ENCODE measurements around the gene MTCL3.

The MTCL3 gene

DNA sequence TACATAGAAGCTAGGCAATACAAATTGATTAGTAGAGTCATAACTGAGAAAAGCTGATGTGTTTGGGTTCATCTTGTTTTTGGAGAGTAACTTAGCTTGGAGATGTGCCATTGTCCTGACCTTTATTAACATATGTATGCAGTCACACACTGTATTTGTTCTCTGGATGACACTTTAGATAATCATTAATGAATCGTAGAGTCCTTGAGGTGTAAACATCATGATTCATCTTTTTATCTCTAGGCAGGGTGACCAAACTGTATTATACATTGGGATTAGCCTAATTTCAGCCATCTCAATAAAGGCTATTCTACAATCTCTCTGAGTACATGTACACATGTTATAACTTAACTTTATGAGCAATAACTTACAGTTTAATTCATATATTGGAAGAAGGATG is 3.6 kb upstream of the MTCL3 start:
- intact Hi-C loops (cut with micrococcal nuclease) = no loop called here
- Mint-ChIP-seq H3K36me3 (ENCODE audit: low read depth) (no peaks in the 10 kb centered on the region), H3K4me1 (ENCODE audit: low read depth) (peaks cover 10% of the 10 kb centered on the region), H3K4me3 (no peak overlapping the region), H3K27me3 (peaks cover 48% of the 10 kb centered on the region), H3K9me3 (no peaks in the 10 kb centered on the region), H3K27ac (no peak overlapping the region)

GRCh38 chr6:127520066-127520465 is 931 bp upstream of the MTCL3 start:
- Mint-ChIP-seq H3K27me3 (peaks cover 68% of the 10 kb centered on the region), H3K4me1 (ENCODE audit: low read depth) (peaks cover 25% of the 10 kb centered on the region), H3K36me3 (ENCODE audit: low read depth) (no peaks in the 10 kb centered on the region), H3K9me3 (no peaks in the 10 kb centered on the region), H3K27ac (no peak overlapping the region), H3K4me3 (no peak overlapping the region)
- intact Hi-C loops (cut with micrococcal nuclease) = no loop called here

- Mint-ChIP-seq H3K4me3 (no peak overlapping the region), H3K4me1 (ENCODE audit: low read depth) (peaks cover 31% of the 10 kb centered on the region), H3K27ac (no peak overlapping the region), H3K36me3 (ENCODE audit: low read depth) (no peaks in the 10 kb centered on the region), H3K27me3 (peaks cover 72% of the 10 kb centered on the region), H3K9me3 (no peaks in the 10 kb centered on the region)
- intact Hi-C loops (cut with micrococcal nuclease) = no loop called here
Measured at GRCh38 chr6:127519469-127519785, 292 bp upstream of the MTCL3 start.

- no peak overlapping the region for H3K27ac Mint-ChIP-seq
- H3K9me3 Mint-ChIP-seq = no peaks in the 10 kb centered on the region
- H3K4me1 Mint-ChIP-seq (ENCODE audit: low read depth) = peaks cover 35% of the 10 kb centered on the region
- no peaks in the 10 kb centered on the region for H3K36me3 Mint-ChIP-seq (ENCODE audit: low read depth)
- intact Hi-C loops (cut with micrococcal nuclease) = no loop called here
- H3K4me3 Mint-ChIP-seq = no peak overlapping the region
- peaks cover 78% of the 10 kb centered on the region for H3K27me3 Mint-ChIP-seq
Measured at GRCh38 chr6:127518191-127518709, 885 bp downstream of the MTCL3 start.

DNA sequence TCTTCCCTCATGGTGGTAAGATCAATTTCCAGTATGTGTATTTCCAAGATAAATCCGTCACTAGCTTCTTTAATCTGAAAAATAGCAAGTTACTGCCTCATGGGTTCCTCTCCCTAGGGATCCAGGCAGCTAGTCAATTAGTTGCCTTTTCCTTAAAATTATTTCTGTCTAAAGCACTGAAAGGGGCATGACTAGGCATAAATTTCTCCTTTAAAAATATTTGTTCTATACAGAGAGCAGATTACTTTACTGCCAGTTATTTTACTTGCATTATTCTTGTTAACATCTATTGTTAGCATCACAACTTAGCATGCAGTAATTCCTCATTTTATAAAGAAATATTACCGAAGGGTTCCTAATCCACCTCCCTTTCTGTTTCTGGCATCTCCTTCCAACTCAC is 1.4 kb downstream of the MTCL3 start:
- intact Hi-C loops (cut with micrococcal nuclease) = no loop called here
- Mint-ChIP-seq H3K27me3 (peaks cover 78% of the 10 kb centered on the region), H3K27ac (no peak overlapping the region), H3K4me1 (ENCODE audit: low read depth) (peaks cover 35% of the 10 kb centered on the region), H3K4me3 (no peak overlapping the region), H3K9me3 (no peaks in the 10 kb centered on the region), H3K36me3 (ENCODE audit: low read depth) (no peaks in the 10 kb centered on the region)

DNA sequence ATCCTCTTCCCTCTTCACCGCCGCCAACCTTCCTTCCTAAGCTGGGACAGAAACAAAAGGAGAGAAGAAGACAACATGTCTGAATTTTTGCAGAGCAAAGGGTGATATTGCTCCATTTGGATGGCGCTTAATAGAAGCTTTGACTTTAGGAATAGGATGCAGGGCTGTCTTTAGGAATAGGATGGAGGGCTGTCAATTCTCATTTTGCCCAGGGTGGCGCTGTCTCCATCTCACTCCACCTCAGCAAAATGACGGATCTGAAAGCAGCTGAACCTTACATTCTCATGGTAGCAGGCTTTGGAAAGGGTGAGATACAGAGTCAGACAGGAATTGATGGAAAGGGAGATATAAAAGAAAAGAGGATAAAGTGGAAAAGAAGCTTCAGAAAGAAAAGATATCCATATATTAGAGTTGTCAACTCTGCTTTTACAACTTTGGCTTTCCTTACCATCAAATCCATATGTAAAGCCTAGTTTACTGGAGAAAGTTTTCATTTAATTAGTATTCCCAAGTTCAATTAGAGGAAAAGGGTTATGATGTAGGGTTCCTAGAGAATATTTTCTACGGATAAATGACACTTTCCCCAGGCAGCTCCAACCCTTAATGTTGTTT is 2.4 kb downstream of the MTCL3 start:
- Mint-ChIP-seq H3K9me3 (no peaks in the 10 kb centered on the region), H3K4me3 (peak overlapping the region; percentile 71), H3K4me1 (ENCODE audit: low read depth) (peaks cover 35% of the 10 kb centered on the region), H3K27me3 (peaks cover 78% of the 10 kb centered on the region), H3K36me3 (ENCODE audit: low read depth) (no peaks in the 10 kb centered on the region), H3K27ac (no peak overlapping the region)
- intact Hi-C loops (cut with micrococcal nuclease) = no loop called here

- peak overlapping the region; percentile 71 for H3K4me3 Mint-ChIP-seq
- H3K27me3 Mint-ChIP-seq = peaks cover 73% of the 10 kb centered on the region
- H3K36me3 Mint-ChIP-seq (ENCODE audit: low read depth) = no peaks in the 10 kb centered on the region
- intact Hi-C loops (cut with micrococcal nuclease) = no loop called here
- H3K4me1 Mint-ChIP-seq (ENCODE audit: low read depth) = peaks cover 35% of the 10 kb centered on the region
- H3K9me3 Mint-ChIP-seq = no peaks in the 10 kb centered on the region
- H3K27ac Mint-ChIP-seq = no peak overlapping the region
Measured at GRCh38 chr6:127515794-127516661, 3.1 kb downstream of the MTCL3 start.

DNA sequence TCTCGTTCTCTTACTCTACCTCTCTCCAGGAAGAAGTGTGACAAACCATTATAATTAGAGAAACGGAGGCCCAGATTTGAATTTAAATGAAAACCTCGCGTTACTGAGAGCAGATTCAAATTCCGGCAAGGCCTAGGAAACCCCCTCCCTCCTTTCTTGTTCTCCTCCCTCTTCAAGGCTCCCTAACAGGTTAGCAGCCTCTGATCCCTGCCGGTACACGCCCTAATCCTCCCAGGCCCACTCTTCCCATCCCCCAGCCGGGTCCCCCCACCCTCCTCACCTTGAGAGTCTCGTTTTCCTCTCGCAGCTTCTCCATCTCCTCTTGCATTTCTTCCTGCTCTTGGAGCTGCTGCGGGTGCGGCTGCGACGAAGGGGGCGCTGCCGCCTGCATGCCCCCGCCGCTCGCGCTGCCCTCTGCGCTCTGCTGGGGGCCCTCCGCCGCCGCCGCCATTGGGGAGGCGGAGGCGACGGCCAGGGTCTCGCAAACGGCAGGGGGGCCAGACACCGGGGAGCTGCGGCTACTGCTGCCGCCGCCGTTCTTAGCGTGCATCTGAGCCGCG is 3.8 kb downstream of the MTCL3 start:
- Mint-ChIP-seq H3K4me1 (ENCODE audit: low read depth) (peaks cover 35% of the 10 kb centered on the region), H3K4me3 (peak overlapping the region; percentile 71), H3K27me3 (peaks cover 76% of the 10 kb centered on the region), H3K27ac (no peak overlapping the region), H3K9me3 (no peaks in the 10 kb centered on the region), H3K36me3 (ENCODE audit: low read depth) (no peaks in the 10 kb centered on the region)
- intact Hi-C loops (cut with micrococcal nuclease) = no loop called here

- H3K9me3 Mint-ChIP-seq = no peaks in the 10 kb centered on the region
- H3K27ac Mint-ChIP-seq = no peak overlapping the region
- H3K36me3 Mint-ChIP-seq (ENCODE audit: low read depth) = no peaks in the 10 kb centered on the region
- peaks cover 35% of the 10 kb centered on the region for H3K4me1 Mint-ChIP-seq (ENCODE audit: low read depth)
- H3K27me3 Mint-ChIP-seq = peaks cover 72% of the 10 kb centered on the region
- H3K4me3 Mint-ChIP-seq = peak overlapping the region; percentile 71
- intact Hi-C loops (cut with micrococcal nuclease) = no loop called here
Measured at GRCh38 chr6:127514773-127515227, 4.3 kb downstream of the MTCL3 start.

GRCh38 chr6:127514179-127514772 is 4.9 kb downstream of the MTCL3 start:
- H3K36me3 Mint-ChIP-seq (ENCODE audit: low read depth) = no peaks in the 10 kb centered on the region
- H3K9me3 Mint-ChIP-seq = no peaks in the 10 kb centered on the region
- no peak overlapping the region for H3K27ac Mint-ChIP-seq
- peaks cover 68% of the 10 kb centered on the region for H3K27me3 Mint-ChIP-seq
- peaks cover 33% of the 10 kb centered on the region for H3K4me1 Mint-ChIP-seq (ENCODE audit: low read depth)
- peak overlapping the region; percentile 71 for H3K4me3 Mint-ChIP-seq
- intact Hi-C loops (cut with micrococcal nuclease) = no loop called here

DNA sequence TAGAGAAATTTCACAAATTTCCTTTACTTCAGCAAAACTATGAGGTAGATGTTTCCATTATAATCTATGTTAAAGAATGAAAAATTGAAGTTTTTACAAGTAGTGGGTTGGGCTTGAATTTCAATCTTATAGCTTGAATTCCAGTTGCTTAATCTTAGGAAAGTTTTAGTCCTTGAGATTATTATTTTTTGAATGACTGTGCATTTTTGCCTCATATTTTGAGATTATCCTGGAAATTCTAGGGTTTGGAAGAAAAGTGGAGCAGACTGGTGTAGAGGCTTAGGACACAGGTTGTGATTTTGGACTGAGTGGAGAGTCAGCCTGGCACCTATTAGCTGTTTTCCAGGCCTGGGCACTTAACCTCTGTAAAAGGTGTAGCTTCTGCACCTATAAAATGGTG is 5.7 kb downstream of the MTCL3 start:
- Mint-ChIP-seq H3K27me3 (peaks cover 67% of the 10 kb centered on the region), H3K36me3 (ENCODE audit: low read depth) (no peaks in the 10 kb centered on the region)
- intact Hi-C loops (cut with micrococcal nuclease) = no loop called here

GRCh38 chr6:127510876-127511275 is 8.3 kb downstream of the MTCL3 start:
- Mint-ChIP-seq H3K27me3 (peaks cover 44% of the 10 kb centered on the region), H3K27ac (no peak overlapping the region), H3K4me3 (no peak overlapping the region), H3K9me3 (no peaks in the 10 kb centered on the region), H3K36me3 (ENCODE audit: low read depth) (no peaks in the 10 kb centered on the region), H3K4me1 (ENCODE audit: low read depth) (peaks cover 16% of the 10 kb centered on the region)
- intact Hi-C loops (cut with micrococcal nuclease) = no loop called here

More for the DNA sequence above, 5.7 kb downstream of the MTCL3 start:
- Mint-ChIP-seq H3K4me1 (ENCODE audit: low read depth) (peaks cover 25% of the 10 kb centered on the region), H3K9me3 (no peaks in the 10 kb centered on the region), H3K27ac (no peak overlapping the region), H3K4me3 (no peak overlapping the region)

GRCh38 chr6:127506894-127507293 is 12.2 kb downstream of the MTCL3 start:
- no peak overlapping the region for H3K4me3 Mint-ChIP-seq
- no peak overlapping the region for H3K27ac Mint-ChIP-seq
- H3K4me1 Mint-ChIP-seq (ENCODE audit: low read depth) = no peaks in the 10 kb centered on the region
- peaks cover 13% of the 10 kb centered on the region for H3K27me3 Mint-ChIP-seq
- H3K36me3 Mint-ChIP-seq (ENCODE audit: low read depth) = no peaks in the 10 kb centered on the region
- H3K9me3 Mint-ChIP-seq = no peaks in the 10 kb centered on the region
- intact Hi-C loops (cut with micrococcal nuclease) = no loop called here

GRCh38 chr6:127503022-127503421 is 16.1 kb downstream of the MTCL3 start:
- no peaks in the 10 kb centered on the region for H3K36me3 Mint-ChIP-seq (ENCODE audit: low read depth)
- no peak overlapping the region for H3K4me3 Mint-ChIP-seq
- no peaks in the 10 kb centered on the region for H3K9me3 Mint-ChIP-seq
- H3K27ac Mint-ChIP-seq = no peak overlapping the region
- peaks cover 5% of the 10 kb centered on the region for H3K27me3 Mint-ChIP-seq
- H3K4me1 Mint-ChIP-seq (ENCODE audit: low read depth) = no peaks in the 10 kb centered on the region
- intact Hi-C loops (cut with micrococcal nuclease) = no loop called here

Data from dendritic cell treated with granulocyte-macrophage colony-stimulating factor and Interleukin-4, amounts not matched to agents 40 ng/mL and 50 ng/mL, for 4 days (primary cell).